Activated naive CD4-positive, alpha-beta T cell treated with anti-CD3 and anti-CD28 coated beads for 36 hours (primary cell): ENCODE measurements around the gene FUBP1. TPM values are rescaled to one million over a fixed set of nuclear protein-coding genes. Genes with fewer than 3 reads are reported as not detected.
"Not testable (repeated sequence)": the region's sequence is repeated elsewhere in the genome, so short reads cannot be mapped to it uniquely, and the experiment has no call there.

Source experiments
- CTCF ChIA-PET: fragments of 350-600 bp; sonication (Branson Sonifier 250); formaldehyde crosslinking; loops from one replicate; lab custom pipeline; 2021; ENCODE audit warnings: antibody characterized with exemption; lab: Charles Lee
- DNase-seq: peaks from one replicate; pipeline ENCODE4 v3.0.0-alpha.2; 2020
- H3K27ac Mint-ChIP-seq: one replicate; pipeline ENCODE4 v1.8.0; 2021; ENCODE audit warnings: mild to moderate bottlenecking, mixed read lengths
- H3K27me3 Mint-ChIP-seq: one replicate; pipeline ENCODE4 v1.8.0; 2021; ENCODE audit warnings: low read depth, mixed read lengths
- H3K36me3 Mint-ChIP-seq: one replicate; pipeline ENCODE4 v1.8.0; 2021; ENCODE audit warnings: low read depth, mixed read lengths
- H3K4me1 Mint-ChIP-seq: one replicate; pipeline ENCODE4 v1.8.0; 2021; ENCODE audit warnings: low read depth, mixed read lengths
- H3K4me3 Mint-ChIP-seq: one replicate; pipeline ENCODE4 v1.8.0; 2021; ENCODE audit warnings: mild to moderate bottlenecking, moderate library complexity, mixed read lengths
- H3K9me3 Mint-ChIP-seq: one replicate; pipeline ENCODE4 v1.8.0; 2021; ENCODE audit warnings: mixed read lengths
- intact Hi-C: fragments of 100-400 bp; cut with micrococcal nuclease; formaldehyde crosslinking; loops from one replicate; pipeline ENCODE4 v1.15.1; 2023
- total RNA-seq, 2 experiments: library from RNA; stranded (reverse); gene quantifications; one replicate each; pipeline ENCODE4 v1.2.3, GENCODE V29; 2021

FUBP1 gene
- 100 to 1,000 TPM; 243 to 244 TPM for total RNA-seq

GRCh38 chr1:77978969-77979876 lies at the start of gene FUBP1:
TSS of gene FUBP1 (minus strand) at chr1:77979072. CDS start at chr1:77979004, 68 bp downstream.
- H3K4me1 Mint-ChIP-seq: peaks cover 47% of the 10 kb centered on the region
- CTCF ChIA-PET: interaction anchor here (0.9 to 2.4 kb wide), 4 partner anchors 27 to 296 kb away, joined by 4 to 9 read pairs (median 6); partner anchors contain the start of gene ZZZ3
- H3K4me3 Mint-ChIP-seq: no peak within 1 kb of the TSS
- no peaks in the 10 kb centered on the region for H3K9me3 Mint-ChIP-seq
- peaks cover 21% of the 10 kb centered on the region for H3K36me3 Mint-ChIP-seq
- DNase-seq: peak; percentile 99
- intact Hi-C loops: loop anchor here (1.0 to 5.0 kb wide), 17 partner anchors 25 to 1692 kb away; partner anchors contain the start of genes AK5, DNAJB4, IFI44 and IFI44L
- H3K27ac Mint-ChIP-seq: no peak within 1 kb of the TSS
- H3K27me3 Mint-ChIP-seq: no peaks in the 10 kb centered on the region

GRCh38 chr1:78021134-78021533 lies 42.3 kb upstream of the FUBP1 start:
- intact Hi-C loops, H3K27ac Mint-ChIP-seq, H3K27me3 Mint-ChIP-seq, H3K4me3 Mint-ChIP-seq, H3K36me3 Mint-ChIP-seq, DNase-seq, H3K9me3 Mint-ChIP-seq, H3K4me1 Mint-ChIP-seq: not testable (repeated sequence)
- CTCF ChIA-PET: interaction anchor here (0.6 to 0.9 kb wide), 3 partner anchors 24 to 40 kb away, joined by 3 read pairs; no protein-coding TSS in a partner anchor

GRCh38 chr1:78019024-78019423 lies 40.2 kb upstream of the FUBP1 start:
- no peaks in the 10 kb centered on the region for H3K27me3 Mint-ChIP-seq
- H3K9me3 Mint-ChIP-seq: peaks cover 1% of the 10 kb centered on the region
- no peak overlapping the region for H3K4me3 Mint-ChIP-seq
- no peak for DNase-seq
- no peaks in the 10 kb centered on the region for H3K4me1 Mint-ChIP-seq
- CTCF ChIA-PET: interaction anchor here (0.7 to 1.2 kb wide), 2 partner anchors 95 to 123 kb away, joined by 3 read pairs; no protein-coding TSS in a partner anchor
- peaks cover 5% of the 10 kb centered on the region for H3K36me3 Mint-ChIP-seq
- intact Hi-C loops: no loop called here
- no peak overlapping the region for H3K27ac Mint-ChIP-seq

GRCh38 chr1:78015148-78015547 lies 36.3 kb upstream of the FUBP1 start:
- peaks cover 11% of the 10 kb centered on the region for H3K36me3 Mint-ChIP-seq
- no peak for DNase-seq
- peaks cover 2% of the 10 kb centered on the region for H3K4me1 Mint-ChIP-seq
- H3K27me3 Mint-ChIP-seq: no peaks in the 10 kb centered on the region
- CTCF ChIA-PET: interaction anchor here (0.8 kb wide), 1 partner anchor 100 kb away, joined by 3 read pairs; no protein-coding TSS in a partner anchor
- no peak overlapping the region for H3K4me3 Mint-ChIP-seq
- H3K27ac Mint-ChIP-seq: no peak overlapping the region
- intact Hi-C loops: no loop called here
- H3K9me3 Mint-ChIP-seq: no peaks in the 10 kb centered on the region

- intact Hi-C loops: no loop called here
- Mint-ChIP-seq H3K4me3 (no peak overlapping the region), H3K27me3 (no peaks in the 10 kb centered on the region), H3K36me3 (peaks cover 9% of the 10 kb centered on the region), H3K4me1 (peaks cover 25% of the 10 kb centered on the region), H3K27ac (no peak overlapping the region), H3K9me3 (no peaks in the 10 kb centered on the region)
- DNase-seq: no peak
- CTCF ChIA-PET: no interaction called here
Measured at GRCh38 chr1:78011050-78011449, 32.2 kb upstream of the FUBP1 start.

GRCh38 chr1:78009836-78010235 lies 31.0 kb upstream of the FUBP1 start:
- intact Hi-C loops: no loop called here
- Mint-ChIP-seq H3K27ac (no peak overlapping the region), H3K4me3 (no peak overlapping the region), H3K27me3 (no peaks in the 10 kb centered on the region), H3K4me1 (peaks cover 26% of the 10 kb centered on the region), H3K9me3 (no peaks in the 10 kb centered on the region), H3K36me3 (peaks cover 6% of the 10 kb centered on the region)
- no peak for DNase-seq
- CTCF ChIA-PET: interaction anchor here (0.6 kb wide), 1 partner anchor 34 kb away, joined by 4 read pairs; no protein-coding TSS in a partner anchor

- Mint-ChIP-seq H3K27me3 (peaks cover 3% of the 10 kb centered on the region), H3K27ac (no peak overlapping the region), H3K4me1 (peaks cover 30% of the 10 kb centered on the region), H3K9me3 (no peaks in the 10 kb centered on the region), H3K36me3 (peaks cover 10% of the 10 kb centered on the region), H3K4me3 (no peak overlapping the region)
- CTCF ChIA-PET: interaction anchor here (0.6 kb wide), 1 partner anchor 35 kb away, joined by 4 read pairs; no protein-coding TSS in a partner anchor
- intact Hi-C loops: no loop called here
- no peak for DNase-seq
Measured at GRCh38 chr1:78009276-78009675, 30.4 kb upstream of the FUBP1 start.

GRCh38 chr1:78007677-78008341 lies 28.9 kb upstream of the FUBP1 start:
- Mint-ChIP-seq H3K9me3 (no peaks in the 10 kb centered on the region), H3K27me3 (peaks cover 3% of the 10 kb centered on the region), H3K27ac (no peak overlapping the region), H3K4me1 (peaks cover 40% of the 10 kb centered on the region), H3K36me3 (peaks cover 4% of the 10 kb centered on the region), H3K4me3 (no peak overlapping the region)
- intact Hi-C loops: no loop called here
- no peak for DNase-seq
- CTCF ChIA-PET: interaction anchor here (0.7 to 1.1 kb wide), 3 partner anchors 12 to 41 kb away, joined by 3 to 4 read pairs (median 3); no protein-coding TSS in a partner anchor

GRCh38 chr1:78006521-78006920 lies 27.6 kb upstream of the FUBP1 start:
- intact Hi-C loops: no loop called here
- CTCF ChIA-PET: interaction anchor here (0.6 to 1.6 kb wide), 5 partner anchors 11 to 337 kb away, joined by 3 to 7 read pairs (median 3); partner anchors contain the start of gene FUBP1
- peaks cover 3% of the 10 kb centered on the region for H3K27me3 Mint-ChIP-seq

GRCh38 chr1:78005755-78006154 lies 26.9 kb upstream of the FUBP1 start:
- H3K36me3 Mint-ChIP-seq: peaks cover 4% of the 10 kb centered on the region
- H3K4me3 Mint-ChIP-seq: peak overlapping the region; percentile 88
- intact Hi-C loops: loop anchor here (2.0 kb wide), 3 partner anchors 65 to 645 kb away; no protein-coding TSS in a partner anchor
- no peak for DNase-seq
- CTCF ChIA-PET: interaction anchor here (0.6 to 1.7 kb wide), 5 partner anchors 27 to 115 kb away, joined by 3 to 8 read pairs (median 4); partner anchors contain the start of gene FUBP1
- H3K4me1 Mint-ChIP-seq: peaks cover 43% of the 10 kb centered on the region
- H3K27ac Mint-ChIP-seq: peak overlapping the region; percentile 100
- H3K27me3 Mint-ChIP-seq: peaks cover 3% of the 10 kb centered on the region
- H3K9me3 Mint-ChIP-seq: no peaks in the 10 kb centered on the region

More at GRCh38 chr1:78006521-78006920, 27.6 kb upstream of the FUBP1 start:
- no peak for DNase-seq
- no peak overlapping the region for H3K27ac Mint-ChIP-seq
- H3K4me3 Mint-ChIP-seq: peak overlapping the region; percentile 9
- H3K9me3 Mint-ChIP-seq: no peaks in the 10 kb centered on the region
- H3K4me1 Mint-ChIP-seq: peaks cover 43% of the 10 kb centered on the region
- peaks cover 4% of the 10 kb centered on the region for H3K36me3 Mint-ChIP-seq

GRCh38 chr1:78005448-78005722 lies 26.5 kb upstream of the FUBP1 start:
- intact Hi-C loops: loop anchor here (2.0 kb wide), 3 partner anchors 65 to 645 kb away; no protein-coding TSS in a partner anchor
- no peaks in the 10 kb centered on the region for H3K9me3 Mint-ChIP-seq
- no peak for DNase-seq
- H3K4me3 Mint-ChIP-seq: peak overlapping the region; percentile 88
- peaks cover 4% of the 10 kb centered on the region for H3K36me3 Mint-ChIP-seq
- peak overlapping the region; percentile 100 for H3K27ac Mint-ChIP-seq
- peaks cover 3% of the 10 kb centered on the region for H3K27me3 Mint-ChIP-seq
- H3K4me1 Mint-ChIP-seq: peaks cover 41% of the 10 kb centered on the region
- CTCF ChIA-PET: interaction anchor here (0.6 to 1.7 kb wide), 9 partner anchors 27 to 179 kb away, joined by 3 to 20 read pairs (median 5); partner anchors contain the start of gene FUBP1
